Measurements from ENCODE around the gene TMEM106A.
"Not testable (repeated sequence)": the region's sequence is repeated elsewhere in the genome, so short reads cannot be mapped to it uniquely, and the experiment has no call there.

TMEM106A gene, protein sequence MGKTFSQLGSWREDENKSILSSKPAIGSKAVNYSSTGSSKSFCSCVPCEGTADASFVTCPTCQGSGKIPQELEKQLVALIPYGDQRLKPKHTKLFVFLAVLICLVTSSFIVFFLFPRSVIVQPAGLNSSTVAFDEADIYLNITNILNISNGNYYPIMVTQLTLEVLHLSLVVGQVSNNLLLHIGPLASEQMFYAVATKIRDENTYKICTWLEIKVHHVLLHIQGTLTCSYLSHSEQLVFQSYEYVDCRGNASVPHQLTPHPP

DNA sequence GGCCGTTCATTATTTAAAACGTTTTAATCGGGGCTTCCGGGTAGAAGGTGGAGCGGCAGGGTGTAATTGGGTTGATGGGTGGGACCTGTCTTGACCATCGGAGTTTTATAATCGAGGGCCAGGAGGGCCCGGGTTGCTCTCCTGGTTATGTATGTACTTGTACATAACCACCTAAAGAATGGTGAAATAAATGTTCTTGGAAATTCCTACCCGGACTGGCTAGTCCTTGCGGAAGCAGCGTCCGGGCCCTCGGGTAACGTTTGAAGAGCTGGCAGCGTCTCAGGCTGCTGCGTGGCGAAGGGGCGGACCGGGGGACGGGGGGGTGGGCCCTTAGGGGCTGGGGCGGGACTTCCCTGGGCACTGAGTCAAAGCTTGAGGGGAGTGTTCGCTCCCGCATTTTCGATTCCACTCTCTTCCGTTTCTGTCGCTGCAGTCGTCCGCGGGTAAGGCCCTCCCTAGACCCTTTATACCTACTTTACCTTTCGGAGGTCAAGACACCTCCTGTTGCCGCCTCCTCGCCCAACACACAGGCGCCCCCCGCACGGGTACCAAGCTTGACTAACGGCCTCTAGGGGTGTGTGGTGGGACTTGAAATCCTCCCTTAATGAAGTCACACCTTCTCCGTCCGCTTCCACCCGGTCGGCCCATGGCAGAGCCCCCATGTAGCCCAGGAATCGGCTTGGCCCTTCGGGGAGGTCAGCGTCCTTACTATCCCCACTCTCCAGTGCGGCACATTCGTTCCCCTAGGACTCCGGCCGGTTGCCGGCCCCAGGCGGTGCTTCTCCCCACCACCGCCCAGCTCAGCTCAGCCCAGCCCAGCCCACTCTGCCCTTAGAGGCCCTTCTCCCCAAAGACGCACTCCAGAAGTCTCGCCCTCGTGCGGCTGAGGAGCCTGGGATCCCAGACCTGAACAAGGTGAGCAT, at the start of gene TMEM106A:
Gene TMEM106A (plus strand): TSS at position 396 of the 923 bp plus-strand sequence. CDS start 1,167 bp downstream, outside the sequence.
- peak; percentile 83 for DNase-seq (ENCODE audit: low spot score)

DNA sequence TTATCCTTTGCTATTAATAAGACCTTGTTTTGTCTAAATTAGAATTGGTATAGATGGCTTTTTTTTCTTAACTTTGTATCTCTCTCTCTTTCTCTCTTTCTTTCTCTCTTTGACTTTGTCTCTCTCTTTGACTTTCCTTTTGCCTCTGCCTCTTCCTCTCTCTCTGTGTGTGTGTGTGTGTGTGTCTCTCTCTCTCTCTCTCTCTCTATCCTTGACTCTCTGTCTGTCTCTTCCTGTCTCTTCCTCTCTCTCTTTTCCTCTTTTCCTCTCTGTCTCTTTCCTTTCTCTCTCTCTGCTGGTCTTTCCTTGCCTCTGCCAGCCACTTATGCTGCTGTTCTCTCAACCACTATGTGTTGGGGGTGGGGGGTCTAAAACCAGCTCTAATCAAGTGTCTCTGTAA, 45.7 kb upstream of the TMEM106A start:
- not testable (repeated sequence) for DNase-seq (ENCODE audit: low spot score)

DNA sequence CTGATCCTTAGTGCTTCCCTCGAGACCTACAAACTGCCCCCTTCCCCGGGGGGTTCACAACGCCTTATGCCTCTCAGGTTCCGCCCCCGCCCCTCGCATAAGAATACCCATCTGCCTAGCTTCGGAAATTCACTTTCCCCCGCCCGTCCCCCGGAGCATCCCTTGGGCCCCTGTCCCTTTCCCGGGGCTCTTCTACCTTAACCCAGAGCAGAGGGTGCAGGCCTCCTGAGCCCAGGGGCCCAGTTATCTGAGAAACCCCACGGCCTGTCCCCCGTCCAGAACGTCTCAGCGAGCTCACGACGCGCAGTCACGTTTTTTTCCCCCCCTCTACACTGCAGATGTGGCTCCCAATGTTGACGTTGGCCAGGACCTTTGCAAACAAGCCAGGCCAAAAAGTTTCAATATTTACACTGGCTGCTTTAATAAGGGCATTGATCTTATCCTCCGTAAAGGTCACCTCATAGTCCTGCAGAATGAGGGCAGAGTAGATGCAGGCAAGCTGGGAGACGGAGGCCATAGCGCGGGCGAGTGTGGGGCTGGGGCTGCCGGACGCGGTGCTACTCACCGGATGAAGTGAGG, 42.0 kb upstream of the TMEM106A start:
- no peak for DNase-seq (ENCODE audit: low spot score)

DNA sequence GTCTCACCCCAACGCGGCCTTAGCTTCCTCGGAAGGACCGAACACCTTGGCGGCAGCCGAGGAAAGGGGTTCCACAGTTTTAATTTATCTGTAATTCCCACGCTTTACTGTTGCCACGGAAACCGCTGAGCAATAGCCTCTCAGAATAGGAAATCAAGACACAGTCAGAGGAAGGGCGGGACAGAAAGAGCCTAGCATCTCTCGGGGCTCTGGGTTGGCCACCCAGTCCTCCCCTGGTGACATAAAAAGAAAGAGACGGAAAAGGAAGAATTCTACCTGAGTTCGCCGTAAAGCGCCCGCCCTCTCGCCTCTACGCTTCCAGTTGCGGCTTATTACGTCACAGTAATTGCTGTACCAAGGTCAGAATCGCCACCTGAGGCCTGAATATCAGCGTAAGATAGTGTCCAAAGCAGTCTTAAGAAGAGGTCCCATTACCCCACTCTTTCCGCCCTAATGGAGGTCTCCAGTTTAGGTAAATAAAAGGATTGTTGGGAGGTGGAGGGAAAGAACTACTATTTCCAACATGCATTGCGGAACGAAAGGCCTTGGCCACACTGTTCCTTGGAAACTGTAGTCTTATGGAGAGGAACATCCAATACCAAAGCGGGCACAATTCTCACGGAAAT, 41.4 kb upstream of the TMEM106A start:
- DNase-seq (ENCODE audit: low spot score), result peak; percentile 97

DNA sequence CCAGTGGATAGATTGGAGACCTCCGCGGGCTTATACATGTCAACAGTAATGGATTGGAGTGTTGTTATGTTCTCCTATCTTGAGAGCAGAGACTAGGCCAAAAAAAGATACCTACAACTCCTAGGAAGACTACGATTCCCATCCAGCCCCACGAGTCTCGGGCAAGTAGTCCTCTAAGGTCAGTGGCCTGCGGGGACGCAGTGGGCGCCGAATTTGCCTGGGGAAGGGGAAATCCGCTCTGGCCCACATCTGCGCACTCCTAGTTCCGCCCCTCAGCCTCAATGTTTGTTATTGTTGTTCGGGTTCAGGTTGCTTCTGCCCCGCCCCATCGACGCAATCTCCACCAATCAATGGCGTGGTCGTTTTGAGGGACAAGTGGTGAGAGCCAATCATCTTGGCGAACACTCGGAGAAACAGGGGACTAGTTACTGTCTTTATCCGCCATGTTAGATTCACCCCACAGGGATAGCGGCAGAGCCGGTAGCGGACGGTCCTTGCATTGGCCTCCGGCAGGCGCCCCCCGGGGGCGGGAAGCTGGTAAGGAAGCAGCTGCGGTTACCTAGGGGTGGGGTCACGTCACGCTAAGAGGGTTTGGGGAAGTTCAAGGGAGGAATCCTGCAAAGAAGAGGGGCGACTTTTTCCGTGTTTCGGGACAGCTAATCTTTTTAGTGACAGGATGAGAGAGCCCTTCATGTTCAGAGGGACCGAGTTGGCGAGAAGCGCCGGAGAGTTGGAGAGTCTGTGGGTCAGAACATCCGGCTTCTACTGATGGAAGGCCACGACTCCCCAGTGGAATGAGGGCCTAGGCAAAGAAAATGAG, 40.7 kb upstream of the TMEM106A start, which contains the start of gene NBR1:
Gene NBR1 (plus strand): TSS at position 449 of the 820 bp plus-strand sequence. CDS start 4,586 bp downstream, outside the sequence.
- peak; percentile 97 for DNase-seq (ENCODE audit: low spot score)

DNA sequence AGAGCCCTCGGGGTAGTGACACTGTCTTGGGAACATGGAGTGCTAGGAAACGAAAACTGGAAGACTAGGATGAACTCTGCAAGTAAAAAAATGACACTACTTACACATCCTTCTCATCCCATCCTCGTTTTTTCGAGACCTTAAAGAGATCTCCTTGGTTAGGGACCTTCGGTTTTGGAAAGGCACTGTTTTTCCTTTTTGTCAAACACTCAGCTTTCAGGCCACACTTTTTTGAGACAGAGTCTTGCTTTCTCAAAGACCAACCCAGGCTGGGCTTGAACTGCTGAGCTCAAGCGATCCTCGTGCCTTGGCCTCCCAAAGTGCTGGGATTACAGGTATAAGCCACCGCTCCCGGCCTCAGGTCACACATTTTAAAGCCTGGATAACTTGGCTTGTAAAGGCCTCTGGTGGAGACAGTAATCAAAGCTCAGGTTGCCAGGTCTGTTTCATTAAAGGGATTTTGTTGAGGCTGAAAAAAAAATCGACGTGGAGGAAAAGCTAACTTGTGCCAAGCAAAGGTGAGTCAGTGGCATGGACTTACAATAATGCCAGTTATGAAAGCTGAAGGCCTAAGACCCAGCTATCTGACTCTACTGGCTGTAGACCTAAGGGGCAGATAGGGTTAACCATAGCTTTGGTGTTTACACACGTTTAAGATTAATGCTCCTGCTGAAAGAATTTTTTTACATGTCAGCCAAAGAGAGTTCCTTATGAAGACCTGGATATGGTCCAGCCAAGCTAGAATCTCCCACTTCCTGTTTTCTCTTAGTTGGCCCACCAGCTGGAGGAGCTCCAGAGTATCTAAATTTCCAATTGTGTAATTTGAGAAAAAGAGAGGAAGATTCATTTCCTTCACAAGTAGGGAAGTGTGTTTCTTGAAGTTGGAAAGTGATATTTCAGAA, 39.8 kb upstream of the TMEM106A start:
- DNase-seq (ENCODE audit: low spot score), result peak; percentile 95

DNA sequence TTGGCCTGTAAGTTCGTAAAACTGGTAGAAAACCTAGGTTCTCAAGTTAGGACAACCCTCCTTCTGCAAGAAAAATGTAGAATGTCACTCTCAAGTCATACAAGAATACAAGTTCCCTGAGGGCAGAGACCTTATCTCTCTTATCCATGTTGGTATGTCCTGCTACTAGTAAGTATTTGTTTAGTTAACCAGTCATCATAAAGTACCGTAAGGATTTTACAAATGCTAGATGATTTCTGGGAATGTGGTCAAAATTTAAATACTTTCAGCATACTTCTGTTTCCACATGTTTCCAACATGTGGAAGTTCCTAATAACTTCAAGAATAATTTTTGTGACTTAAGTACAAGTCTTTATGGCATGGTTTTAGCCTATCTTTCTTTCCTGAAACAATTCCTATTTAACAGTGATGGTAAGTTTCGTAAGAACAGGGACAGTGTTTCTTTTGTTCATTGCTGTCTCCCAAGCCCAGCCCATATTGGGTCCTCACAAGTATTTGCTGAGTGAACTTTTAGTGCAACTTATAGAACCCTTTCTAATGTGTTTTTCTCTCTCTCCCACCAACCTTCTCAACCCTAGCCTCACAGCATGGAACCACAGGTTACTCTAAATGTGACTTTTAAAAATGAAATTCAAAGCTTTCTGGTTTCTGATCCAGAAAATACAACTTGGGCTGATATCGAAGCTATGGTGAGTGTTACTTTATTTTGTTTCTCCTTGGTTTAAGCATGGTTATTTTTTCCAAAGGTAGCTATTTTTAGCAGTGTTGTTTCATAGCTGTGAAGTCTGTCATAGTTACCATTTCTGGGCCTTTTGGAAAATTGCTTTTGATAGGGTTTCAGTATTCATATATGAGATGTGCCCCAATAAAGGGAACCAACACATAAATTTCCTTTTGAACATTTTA, 36.2 kb upstream of the TMEM106A start:
- no peak for DNase-seq (ENCODE audit: low spot score)

DNA sequence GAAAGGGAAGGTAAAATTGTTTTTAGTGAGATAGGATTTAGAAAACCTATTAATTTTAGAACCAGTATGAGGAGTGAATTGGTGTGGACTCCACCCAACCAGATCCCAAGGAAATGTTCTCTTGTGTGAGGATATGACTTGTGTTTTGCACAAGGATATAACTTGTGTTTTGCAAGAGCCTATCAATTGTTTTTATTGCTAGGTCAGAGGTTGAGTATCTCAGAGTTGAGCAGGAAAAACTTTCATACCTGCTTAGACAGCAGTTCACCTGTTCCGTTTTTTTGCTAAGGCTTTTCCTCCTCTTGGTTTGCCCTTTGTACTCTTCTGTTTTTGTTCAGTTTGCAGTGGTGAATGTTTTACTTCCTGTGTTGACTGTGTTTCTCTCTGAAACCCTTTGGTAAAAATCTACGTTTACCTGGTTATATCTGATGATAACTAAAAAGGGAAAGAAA, 35.5 kb upstream of the TMEM106A start:
- no peak for DNase-seq (ENCODE audit: low spot score)

DNA sequence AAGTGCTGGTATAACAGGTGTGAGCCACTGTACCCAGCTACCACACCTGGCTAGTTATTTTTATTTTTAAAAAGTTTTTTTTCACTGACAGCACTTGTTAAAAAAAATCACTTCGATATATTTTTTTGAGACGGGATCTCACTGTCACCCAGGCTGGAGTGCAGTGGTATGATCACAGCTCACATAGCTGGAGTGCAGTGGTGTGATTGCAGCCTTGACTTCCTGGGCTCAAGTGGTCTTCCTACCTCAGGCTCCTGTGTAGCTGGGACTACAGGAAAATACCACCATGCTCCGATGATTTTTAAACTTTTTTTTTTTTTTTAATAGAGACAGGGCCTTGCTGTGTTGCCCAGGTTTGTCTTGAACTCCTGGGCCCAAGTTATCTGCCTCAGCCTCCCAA, 27.8 kb upstream of the TMEM106A start:
- no peak for DNase-seq (ENCODE audit: low spot score)

DNA sequence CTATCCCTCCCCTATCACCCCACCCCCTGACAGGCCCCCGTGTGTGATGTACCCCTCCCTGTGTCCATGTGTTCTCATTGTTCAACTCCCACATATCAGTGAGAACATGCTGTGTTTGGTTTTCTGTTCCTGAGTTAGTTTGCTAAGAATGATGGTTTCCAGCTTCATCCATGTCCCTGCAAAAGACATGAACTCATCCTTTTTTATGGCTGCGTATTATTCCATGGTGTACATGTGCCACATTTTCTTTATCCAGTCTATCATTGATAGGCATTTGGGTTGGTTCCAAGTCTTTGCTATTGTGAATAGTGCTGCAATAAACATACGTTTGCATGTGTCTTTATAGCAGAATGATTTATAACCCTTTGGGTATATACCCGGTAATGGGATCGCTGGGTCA, 25.0 kb upstream of the TMEM106A start:
- not testable (repeated sequence) for DNase-seq (ENCODE audit: low spot score)

DNA sequence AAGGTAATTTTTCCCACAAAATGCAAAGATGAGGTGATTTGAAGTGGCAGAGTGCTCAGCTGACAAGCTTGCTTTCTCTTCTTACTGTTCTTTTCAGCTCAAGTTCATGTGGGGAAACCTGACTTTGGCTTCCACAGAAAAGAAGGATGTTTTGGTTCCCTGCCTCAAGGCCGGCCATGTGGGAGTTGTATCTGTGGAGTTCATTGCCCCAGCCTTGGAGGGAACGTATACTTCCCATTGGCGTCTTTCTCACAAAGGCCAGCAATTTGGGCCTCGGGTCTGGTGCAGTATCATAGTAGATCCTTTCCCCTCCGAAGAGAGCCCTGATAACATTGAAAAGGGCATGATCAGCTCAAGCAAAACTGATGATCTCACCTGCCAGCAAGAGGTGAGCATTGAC, 18.4 kb upstream of the TMEM106A start:
- no peak for DNase-seq (ENCODE audit: low spot score)

DNA sequence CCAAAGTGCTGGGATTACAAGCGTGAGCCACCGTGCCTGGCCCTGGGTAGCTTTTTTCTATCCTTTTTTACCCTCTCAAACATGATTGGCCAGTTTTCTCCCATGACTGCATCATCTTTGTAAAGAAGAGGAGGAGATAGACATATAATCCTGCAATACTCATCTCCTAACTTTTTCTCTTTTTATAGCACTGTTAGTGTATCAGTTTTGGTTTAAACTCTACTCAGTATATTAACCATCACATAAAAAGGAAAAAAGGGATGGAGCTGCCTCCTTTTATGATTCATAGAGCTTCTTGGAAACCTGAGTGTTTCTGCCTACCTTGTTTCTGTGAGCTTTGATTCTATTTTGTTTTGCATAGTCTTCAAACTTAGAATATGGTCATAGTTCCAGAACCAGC, 12.0 kb upstream of the TMEM106A start:
- DNase-seq (ENCODE audit: low spot score), result no peak

DNA sequence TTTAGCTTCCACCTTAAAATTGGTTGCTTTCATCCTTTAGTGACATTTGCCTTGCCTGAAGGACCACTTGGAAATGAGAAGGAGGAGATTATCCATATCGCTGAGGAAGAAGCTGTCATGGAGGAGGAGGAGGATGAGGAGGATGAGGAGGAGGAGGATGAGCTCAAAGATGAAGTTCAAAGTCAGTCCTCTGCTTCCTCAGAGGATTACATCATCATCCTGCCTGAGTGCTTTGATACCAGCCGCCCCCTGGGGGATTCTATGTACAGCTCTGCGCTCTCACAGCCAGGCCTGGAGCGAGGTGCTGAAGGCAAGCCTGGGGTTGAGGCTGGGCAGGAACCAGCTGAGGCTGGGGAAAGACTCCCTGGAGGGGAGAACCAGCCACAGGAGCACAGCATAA, 11.5 kb upstream of the TMEM106A start:
- DNase-seq (ENCODE audit: low spot score), result no peak

DNA sequence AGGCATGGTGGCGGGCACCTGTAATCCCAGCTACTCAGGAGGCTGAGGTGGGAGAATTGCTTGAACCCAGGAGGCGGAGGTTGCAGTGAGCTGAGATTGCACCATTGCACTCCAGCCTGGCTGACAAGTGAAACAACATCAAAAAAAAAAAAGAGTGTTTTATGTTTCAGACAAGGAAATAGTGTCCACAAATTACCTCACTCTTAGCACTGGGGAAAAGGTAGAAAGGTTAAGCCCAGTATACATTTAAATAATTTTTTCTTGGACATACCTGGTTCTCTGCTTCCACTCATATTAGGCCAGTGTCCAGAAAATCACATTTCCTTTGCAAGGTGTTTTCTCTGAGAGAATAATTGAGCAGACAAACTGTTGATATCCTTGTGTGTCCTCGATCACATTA, 8.7 kb upstream of the TMEM106A start:
- DNase-seq (ENCODE audit: low spot score), result not testable (repeated sequence)

DNA sequence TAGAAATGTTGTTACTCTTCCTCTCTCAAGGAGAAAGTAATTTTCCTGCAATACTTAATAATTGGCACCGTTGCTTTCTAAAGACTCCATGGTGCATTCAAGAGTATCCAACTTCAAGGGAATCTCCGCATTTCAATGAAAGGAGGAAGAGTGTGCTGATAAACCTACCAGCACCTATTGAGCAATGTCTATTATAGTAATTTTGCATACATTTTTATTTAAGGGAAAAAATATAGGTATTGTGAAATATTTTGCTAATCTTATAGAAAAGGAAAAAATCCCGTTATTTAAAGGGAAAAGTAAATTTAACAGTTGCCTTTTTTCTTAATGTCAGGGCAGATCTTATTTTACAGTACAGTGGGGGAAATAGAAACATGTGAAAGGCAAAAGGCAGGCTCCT, 1.1 kb upstream of the TMEM106A start:
- DNase-seq (ENCODE audit: low spot score), result no peak

DNA sequence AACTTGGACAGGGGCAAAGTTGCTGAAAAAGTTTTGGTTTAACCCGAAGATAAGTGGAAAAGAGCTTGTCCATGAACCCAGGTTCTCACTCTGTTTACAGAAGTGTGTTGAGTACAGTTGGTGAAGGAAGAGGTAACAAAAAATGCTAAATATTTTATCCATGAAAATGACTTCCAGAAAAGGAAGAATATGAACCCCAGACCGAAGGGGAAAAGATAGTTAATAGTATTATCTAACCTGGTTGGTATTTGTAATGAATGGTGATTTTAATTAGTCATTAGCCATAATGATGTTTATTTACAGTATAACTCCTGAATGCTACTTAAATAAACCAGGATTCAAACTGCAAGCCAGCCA, 574 bp upstream of the TMEM106A start:
- no peak for DNase-seq (ENCODE audit: low spot score)

DNA sequence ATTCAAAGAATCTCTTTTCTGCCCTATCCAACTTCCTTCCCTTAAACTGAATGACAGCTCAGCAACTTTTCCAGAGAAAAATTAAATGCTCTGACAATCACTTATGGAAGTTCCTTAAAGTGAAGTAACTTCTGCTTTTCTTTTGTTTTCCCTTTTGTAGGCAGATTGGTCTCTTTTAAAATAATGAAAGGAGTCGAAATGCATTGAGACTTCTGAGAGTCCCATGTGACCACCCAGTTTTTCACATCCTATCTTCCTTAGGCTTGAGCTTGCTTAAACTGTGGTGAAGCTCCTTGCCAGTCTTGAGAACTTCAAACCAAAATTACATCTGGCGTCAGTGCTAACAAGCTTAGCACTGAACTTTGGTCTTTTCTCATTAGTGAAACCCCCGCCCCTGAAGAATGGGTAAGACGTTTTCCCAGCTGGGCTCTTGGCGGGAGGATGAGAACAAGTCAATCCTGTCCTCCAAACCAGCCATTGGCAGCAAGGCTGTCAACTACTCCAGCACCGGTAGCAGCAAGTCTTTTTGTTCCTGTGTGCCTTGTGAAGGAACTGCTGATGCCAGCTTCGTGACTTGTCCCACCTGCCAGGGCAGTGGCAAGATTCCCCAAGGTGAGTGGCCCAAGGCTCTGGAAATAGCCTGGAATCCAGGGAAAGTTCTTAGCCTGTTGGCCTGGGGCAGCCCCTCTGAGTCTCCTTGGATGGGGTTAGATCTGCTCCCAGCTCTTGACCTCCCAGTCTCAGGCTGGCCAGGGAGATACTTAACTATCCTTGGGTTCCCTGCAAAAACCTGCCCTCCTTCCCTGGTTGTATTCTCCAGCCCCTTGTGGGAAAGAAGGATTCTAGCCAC, 1.2 kb downstream of the TMEM106A start:
- no peak for DNase-seq (ENCODE audit: low spot score)

DNA sequence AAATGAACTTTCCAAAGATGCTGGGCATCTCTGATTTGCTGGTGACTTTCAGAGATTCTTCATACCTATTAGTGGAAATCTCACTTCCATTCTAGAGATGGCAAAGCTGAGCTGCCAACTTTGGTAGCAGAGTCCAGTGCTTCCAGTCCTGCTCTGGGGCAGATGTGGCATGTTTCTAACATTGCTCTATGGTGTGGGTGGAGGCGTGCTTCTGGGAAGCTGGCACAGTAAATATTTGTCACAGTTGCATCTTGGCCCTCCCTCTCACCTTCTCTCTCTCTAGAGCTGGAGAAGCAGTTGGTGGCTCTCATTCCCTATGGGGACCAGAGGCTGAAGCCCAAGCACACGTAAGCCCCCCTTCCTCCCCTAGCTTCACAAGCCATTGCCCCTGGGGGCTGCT, 1.9 kb downstream of the TMEM106A start:
- no peak for DNase-seq (ENCODE audit: low spot score)

All from kidney tubule cell (primary cell).